Neural cell (in vitro differentiated cells): ENCODE measurements around the gene IL4I1. TPM values are rescaled to one million over a fixed set of nuclear protein-coding genes. Genes with fewer than 3 reads are reported as not detected.

Experiments used
- H2AFZ ChIP-seq: fragments of 200-600, 300-800 bp; sonication (generic), shearing (Covaris generic); 2 replicates; pipeline ENCODE4 v1.6.0; 2014; ENCODE audit warnings: low read depth, mild to moderate bottlenecking, antibody characterized with exemption, low read length, moderate library complexity
- H3F3A ChIP-seq: fragments of 200-600 bp; shearing (Covaris generic); 2 replicates; pipeline ENCODE4 v1.6.1; 2016; ENCODE audit warnings: mild to moderate bottlenecking, moderate library complexity, mixed read lengths, antibody characterized with exemption, low read length; ENCODE audit not compliant: insufficient read depth, poor library complexity, severe bottlenecking
- H3K27ac ChIP-seq: fragments of 200-600, 300-800 bp; sonication (generic), shearing (Covaris generic); 2 replicates; pipeline ENCODE4 v1.5.1; 2014; ENCODE audit warnings: mild to moderate bottlenecking, low read length, moderate library complexity
- H3K27me3 ChIP-seq: fragments of 300-800, 200-600 bp; sonication (generic), shearing (Covaris generic); 2 replicates; pipeline ENCODE4 v1.6.0; 2014; ENCODE audit warnings: mild to moderate bottlenecking, low read depth, low read length, moderate library complexity; ENCODE audit not compliant: insufficient read depth
- H3K36me3 ChIP-seq: fragments of 300-800, 200-600 bp; sonication (generic), shearing (Covaris generic); 2 replicates; pipeline ENCODE4 v1.5.1; 2014; ENCODE audit warnings: mild to moderate bottlenecking, antibody characterized with exemption, low read length, moderate library complexity; ENCODE audit not compliant: insufficient read depth
- H3K4me2 ChIP-seq: fragments of 300-800, 200-600 bp; sonication (generic), shearing (Covaris generic); 2 replicates; pipeline ENCODE4 v1.6.0; 2014; ENCODE audit warnings: mild to moderate bottlenecking, low read length
- H3K4me3 ChIP-seq: fragments of 300-800, 200-600 bp; sonication (generic), shearing (Covaris generic); 2 replicates; pipeline ENCODE4 v1.5.1; 2014; ENCODE audit warnings: mild to moderate bottlenecking, low read length, moderate library complexity
- H3K79me2 ChIP-seq: fragments of 200-600 bp; shearing (Covaris generic); replicated peaks from 2 replicates; pipeline ENCODE4 v1.6.0; 2014; ENCODE audit warnings: mild to moderate bottlenecking, low read length, moderate library complexity; ENCODE audit not compliant: insufficient read depth
- H3K9ac ChIP-seq: fragments of 300-800, 200-600 bp; sonication (generic), shearing (Covaris generic); 2 replicates; pipeline ENCODE4 v1.6.1; 2016; ENCODE audit warnings: mild to moderate bottlenecking, low read length, mixed read lengths
- H3K9me2 ChIP-seq: fragments of 200-600 bp; shearing (Covaris generic); 2 replicates; pipeline ENCODE4 v1.6.1; 2016; ENCODE audit warnings: mild to moderate bottlenecking, low read length, mixed read lengths; ENCODE audit not compliant: insufficient read depth
- H3K9me3 ChIP-seq: fragments of 200-600, 300-800 bp; sonication (generic), shearing (Covaris generic); 2 replicates; pipeline ENCODE4 v1.6.1; 2016; ENCODE audit warnings: mild to moderate bottlenecking, mixed run types, low read length, moderate library complexity, mixed read lengths
- H4K20me1 ChIP-seq: fragments of 200-600 bp; shearing (Covaris generic); 2 replicates; pipeline ENCODE4 v1.6.1; 2016; ENCODE audit warnings: mild to moderate bottlenecking, mixed run types; ENCODE audit not compliant: insufficient read depth
- EP300 ChIP-seq: fragments of 450-650 bp; conservative IDR thresholded peaks from 2 replicates; pipeline ENCODE4 v1.6.1; 2014; ENCODE audit warnings: antibody characterized with exemption, mild to moderate bottlenecking, moderate library complexity; ENCODE audit not compliant: poor library complexity, severe bottlenecking
- EZH2 ChIP-seq: fragments of 200-600, 300-800 bp; shearing (Covaris generic), sonication (generic); IDR thresholded peaks from 2 replicates; pipeline ENCODE4 v1.6.1; 2014; ENCODE audit warnings: antibody characterized with exemption, low read length, borderline replicate concordance, mild to moderate bottlenecking; ENCODE audit not compliant: insufficient read depth, poor library complexity, severe bottlenecking
- MXI1 ChIP-seq: fragments of 450-650 bp; conservative IDR thresholded peaks from 2 replicates; pipeline ENCODE4 v1.6.1; 2014; ENCODE audit warnings: antibody characterized with exemption, mild to moderate bottlenecking; ENCODE audit not compliant: poor library complexity, severe bottlenecking
- POLR2AphosphoS5 ChIP-seq: IDR thresholded peaks from 2 replicates; pipeline ENCODE4 v1.6.1; 2012
- RAD21 ChIP-seq: fragments of 450-650 bp; conservative IDR thresholded peaks from 2 replicates; pipeline ENCODE4 v1.6.1; 2014; ENCODE audit warnings: antibody characterized with exemption, mild to moderate bottlenecking, moderate library complexity
- SMC3 ChIP-seq: fragments of 450-650 bp; conservative IDR thresholded peaks from 2 replicates; pipeline ENCODE4 v1.6.1; 2014; ENCODE audit warnings: antibody characterized with exemption, mild to moderate bottlenecking, moderate library complexity; ENCODE audit not compliant: poor library complexity
- TAF1 ChIP-seq: IDR thresholded peaks from 2 replicates; pipeline ENCODE4 v1.6.1; 2012; ENCODE audit warnings: low read depth
- polyA plus RNA-seq: library from polyadenylated mRNA; depleted of rRNA; stranded (reverse); fragments of >200 nt; gene quantifications from 2 replicates; pipeline ENCODE4 v1.2.3, GENCODE V29; 2014
- TF ChIP-seq, protein P1 (sequence below): fragments of 450-650 bp; IDR thresholded peaks from 2 replicates; pipeline ENCODE4 v1.5.1; 2014; ENCODE audit warnings: antibody characterized with exemption, mild to moderate bottlenecking, moderate library complexity; ENCODE audit not compliant: poor library complexity, severe bottlenecking
- TF ChIP-seq, protein P2 (sequence below): IDR thresholded peaks from 2 replicates; pipeline ENCODE4 v1.6.1; 2012; ENCODE audit warnings: borderline replicate concordance

The IL4I1 gene
- polyA plus RNA-seq, 1 donor from 2014 or later, result not detected

DNA sequence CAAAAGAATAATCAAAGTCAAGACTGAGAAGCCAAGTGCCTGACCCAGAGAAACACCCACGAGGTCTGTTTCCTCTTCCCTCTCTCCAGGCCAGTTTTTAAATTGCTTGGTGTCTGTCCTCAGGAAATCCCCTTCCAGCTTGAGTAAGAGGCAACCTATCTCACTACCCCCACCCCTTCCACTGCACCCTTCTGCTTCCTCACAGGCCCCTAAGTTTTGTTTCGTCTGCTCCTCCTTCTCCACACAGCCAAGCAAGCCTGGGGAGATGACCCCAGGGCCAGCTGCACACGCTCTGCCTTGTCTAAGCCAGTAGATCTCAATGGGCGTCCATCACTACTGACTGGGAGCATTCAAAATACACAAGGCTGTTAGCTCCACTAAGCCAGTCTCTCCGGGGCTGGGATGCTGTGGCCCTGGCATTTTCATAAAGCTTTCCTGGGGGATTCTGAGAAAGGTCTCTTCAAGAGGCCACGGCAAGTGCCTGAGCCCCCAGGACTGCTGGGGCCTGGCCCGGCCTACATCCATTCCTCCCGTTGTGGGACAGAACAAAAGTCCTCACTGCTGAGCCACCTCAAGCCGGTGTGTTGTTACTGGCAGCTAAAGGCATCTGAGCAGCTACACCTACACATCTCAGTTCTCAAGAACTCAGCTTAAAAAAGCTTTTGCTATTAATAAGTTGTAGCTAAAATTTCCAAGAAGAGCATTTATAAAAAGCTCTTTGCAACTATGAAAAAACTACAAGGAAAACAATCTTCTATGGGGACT lies 14.9 kb upstream of the IL4I1 start:
- Histone ChIP-seq H4K20me1 (no peaks in the 10 kb centered on the region), H3K27ac (no peak overlapping the region), H3K9me2 (no peaks in the 10 kb centered on the region), H3K9me3 (no peaks in the 10 kb centered on the region), H3K4me2 (no peak overlapping the region), H3K27me3 (no peaks in the 10 kb centered on the region), H3K36me3 (no peaks in the 10 kb centered on the region), H3F3A (no peaks in the 10 kb centered on the region), H3K9ac (no peak overlapping the region), H3K79me2 (no peaks in the 10 kb centered on the region), H3K4me3 (no peak overlapping the region), H2AFZ (no peak overlapping the region)
- no peak for TF ChIP-seq RAD21
- no peak for TF ChIP-seq SMC3
- no peak for TF ChIP-seq MXI1

DNA sequence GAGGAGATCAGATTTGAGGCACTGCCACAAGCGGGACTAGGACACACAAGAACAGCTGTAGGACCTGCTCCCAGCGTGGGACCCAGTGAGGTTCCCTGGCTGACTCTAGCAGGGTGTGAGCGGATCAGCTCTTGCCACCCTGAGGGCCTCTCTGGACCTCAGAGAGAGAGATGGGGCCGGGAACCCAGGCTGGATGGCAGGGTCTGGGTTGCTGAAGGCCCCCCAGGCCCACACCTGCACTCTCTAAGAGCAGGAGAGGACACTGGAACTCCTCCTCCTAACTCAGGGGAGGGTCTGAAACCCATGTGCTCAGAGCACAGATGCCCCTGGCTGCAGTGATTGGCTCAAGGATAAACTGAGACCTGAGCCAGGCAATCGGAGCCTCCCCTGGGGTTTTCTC lies 13.5 kb upstream of the IL4I1 start:
- H3K36me3 ChIP-seq, result no peaks in the 10 kb centered on the region

More for the DNA sequence above, 13.5 kb upstream of the IL4I1 start:
- H3K9me3 ChIP-seq, result no peaks in the 10 kb centered on the region
- no peak overlapping the region for H3K4me2 ChIP-seq
- no peak overlapping the region for H2AFZ ChIP-seq
- no peaks in the 10 kb centered on the region for H3K9me2 ChIP-seq
- TF ChIP-seq RAD21 (no peak), EZH2 (no peak), SMC3 (no peak), TAF1 (no peak), POLR2AphosphoS5 (no peak), EP300 (no peak), MXI1 (no peak)
- TF ChIP-seq, protein P1, sequence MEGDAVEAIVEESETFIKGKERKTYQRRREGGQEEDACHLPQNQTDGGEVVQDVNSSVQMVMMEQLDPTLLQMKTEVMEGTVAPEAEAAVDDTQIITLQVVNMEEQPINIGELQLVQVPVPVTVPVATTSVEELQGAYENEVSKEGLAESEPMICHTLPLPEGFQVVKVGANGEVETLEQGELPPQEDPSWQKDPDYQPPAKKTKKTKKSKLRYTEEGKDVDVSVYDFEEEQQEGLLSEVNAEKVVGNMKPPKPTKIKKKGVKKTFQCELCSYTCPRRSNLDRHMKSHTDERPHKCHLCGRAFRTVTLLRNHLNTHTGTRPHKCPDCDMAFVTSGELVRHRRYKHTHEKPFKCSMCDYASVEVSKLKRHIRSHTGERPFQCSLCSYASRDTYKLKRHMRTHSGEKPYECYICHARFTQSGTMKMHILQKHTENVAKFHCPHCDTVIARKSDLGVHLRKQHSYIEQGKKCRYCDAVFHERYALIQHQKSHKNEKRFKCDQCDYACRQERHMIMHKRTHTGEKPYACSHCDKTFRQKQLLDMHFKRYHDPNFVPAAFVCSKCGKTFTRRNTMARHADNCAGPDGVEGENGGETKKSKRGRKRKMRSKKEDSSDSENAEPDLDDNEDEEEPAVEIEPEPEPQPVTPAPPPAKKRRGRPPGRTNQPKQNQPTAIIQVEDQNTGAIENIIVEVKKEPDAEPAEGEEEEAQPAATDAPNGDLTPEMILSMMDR, result no peak
- TF ChIP-seq, protein P2, sequence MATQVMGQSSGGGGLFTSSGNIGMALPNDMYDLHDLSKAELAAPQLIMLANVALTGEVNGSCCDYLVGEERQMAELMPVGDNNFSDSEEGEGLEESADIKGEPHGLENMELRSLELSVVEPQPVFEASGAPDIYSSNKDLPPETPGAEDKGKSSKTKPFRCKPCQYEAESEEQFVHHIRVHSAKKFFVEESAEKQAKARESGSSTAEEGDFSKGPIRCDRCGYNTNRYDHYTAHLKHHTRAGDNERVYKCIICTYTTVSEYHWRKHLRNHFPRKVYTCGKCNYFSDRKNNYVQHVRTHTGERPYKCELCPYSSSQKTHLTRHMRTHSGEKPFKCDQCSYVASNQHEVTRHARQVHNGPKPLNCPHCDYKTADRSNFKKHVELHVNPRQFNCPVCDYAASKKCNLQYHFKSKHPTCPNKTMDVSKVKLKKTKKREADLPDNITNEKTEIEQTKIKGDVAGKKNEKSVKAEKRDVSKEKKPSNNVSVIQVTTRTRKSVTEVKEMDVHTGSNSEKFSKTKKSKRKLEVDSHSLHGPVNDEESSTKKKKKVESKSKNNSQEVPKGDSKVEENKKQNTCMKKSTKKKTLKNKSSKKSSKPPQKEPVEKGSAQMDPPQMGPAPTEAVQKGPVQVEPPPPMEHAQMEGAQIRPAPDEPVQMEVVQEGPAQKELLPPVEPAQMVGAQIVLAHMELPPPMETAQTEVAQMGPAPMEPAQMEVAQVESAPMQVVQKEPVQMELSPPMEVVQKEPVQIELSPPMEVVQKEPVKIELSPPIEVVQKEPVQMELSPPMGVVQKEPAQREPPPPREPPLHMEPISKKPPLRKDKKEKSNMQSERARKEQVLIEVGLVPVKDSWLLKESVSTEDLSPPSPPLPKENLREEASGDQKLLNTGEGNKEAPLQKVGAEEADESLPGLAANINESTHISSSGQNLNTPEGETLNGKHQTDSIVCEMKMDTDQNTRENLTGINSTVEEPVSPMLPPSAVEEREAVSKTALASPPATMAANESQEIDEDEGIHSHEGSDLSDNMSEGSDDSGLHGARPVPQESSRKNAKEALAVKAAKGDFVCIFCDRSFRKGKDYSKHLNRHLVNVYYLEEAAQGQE, result no peak
- H3K27me3 ChIP-seq, result no peaks in the 10 kb centered on the region
- H4K20me1 ChIP-seq, result no peaks in the 10 kb centered on the region
- H3K79me2 ChIP-seq, result no peaks in the 10 kb centered on the region
- no peak overlapping the region for H3K4me3 ChIP-seq
- H3K27ac ChIP-seq, result no peak overlapping the region
- H3F3A ChIP-seq, result no peaks in the 10 kb centered on the region
- H3K9ac ChIP-seq, result no peak overlapping the region
